Endothelial cell of umbilical vein (primary cell): ENCODE results near the gene SPACA4. TPM values are rescaled to one million over a fixed set of nuclear protein-coding genes. Genes with fewer than 3 reads are reported as not detected.

ENCODE experiments used
- BruUV-seq: library from RNA; stranded (reverse); fragments of 400-500 nt; replicated peaks from 2 replicates; lab custom pipeline; 2021; lab: Mats Ljungman, UMichigan
- CTCF ChIA-PET: fragments of 300-600, 350-600 bp; sonication (Branson Sonifier 250); formaldehyde crosslinking; loops from one replicate; lab custom pipeline; 2021; ENCODE audit warnings: antibody characterized with exemption, inconsistent platforms; lab: Charles Lee
- POLR2A ChIA-PET: fragments of 300-600, 350-600 bp; sonication (Branson Sonifier 250); formaldehyde crosslinking; loops from one replicate; lab custom pipeline; 2021; ENCODE audit warnings: antibody characterized with exemption, inconsistent platforms; lab: Charles Lee
- DNase-seq: peaks from one replicate; pipeline ENCODE4 v3.0.0-alpha.2; 2011; ENCODE audit warnings: low read depth, low spot score
- FAIRE-seq: peaks from 2 replicates; lab custom pipeline; 2011; peaks lifted over from hg19 to GRCh38; lab: Jason Lieb, UNC
- H2AFZ ChIP-seq: 2 replicates; pipeline ENCODE4 v1.6.0; 2012; ENCODE audit warnings: low read depth, low read length, control low read depth, inconsistent platforms
- H3K27ac ChIP-seq: 2 replicates; pipeline ENCODE4 v1.5.1; 2011; ENCODE audit warnings: low read depth, mild to moderate bottlenecking, control low read depth, low read length, moderate library complexity; ENCODE audit not compliant: insufficient read depth
- H3K27me3 ChIP-seq, 2 experiments: 2 replicates each; pipeline versions ENCODE4 v1.6.0 to v1.6.1; 2011; ENCODE audit warnings: low read length in 2 of 2, mixed read lengths in 1 of 2; ENCODE audit not compliant: control insufficient read depth in 2 of 2, insufficient read depth in 2 of 2
- H3K36me3 ChIP-seq, 2 experiments: 2 replicates in 1 of 2; 3 replicates in 1 of 2; pipeline ENCODE4 v1.5.1; 2011; ENCODE audit warnings: low read length in 2 of 2, mild to moderate bottlenecking in 1 of 2, moderate library complexity in 1 of 2; ENCODE audit not compliant: control insufficient read depth in 2 of 2, insufficient read depth in 2 of 2; ENCODE audit errors: extremely low read depth in 1 of 2
- H3K4me1 ChIP-seq: 3 replicates; pipeline ENCODE4 v1.5.1; 2011; ENCODE audit warnings: mild to moderate bottlenecking, low read length; ENCODE audit not compliant: control insufficient read depth, insufficient read depth; ENCODE audit errors: extremely low read depth
- H3K4me2 ChIP-seq: 2 replicates; pipeline ENCODE4 v1.6.1; 2011; ENCODE audit warnings: low read length, control low read depth, mixed read lengths; ENCODE audit not compliant: insufficient read depth
- H3K4me3 ChIP-seq, 3 experiments: fragments of 200-600 bp in 1 of 3; sonication (generic), shearing (Covaris generic) in 1 of 3; replicated peaks in 1 of 3; 2 replicates each; pipeline ENCODE4 v1.5.1; 2011 to 2016; ENCODE audit warnings: control low read depth in 3 of 3, low read length in 3 of 3, mild to moderate bottlenecking in 2 of 3, inconsistent platforms in 1 of 3, low read depth in 1 of 3, moderate library complexity in 1 of 3; ENCODE audit not compliant: insufficient read depth in 1 of 3
- H3K79me2 ChIP-seq: 2 replicates; pipeline ENCODE4 v1.6.0; 2012; ENCODE audit warnings: low read length, inconsistent platforms; ENCODE audit not compliant: control insufficient read depth, insufficient read depth
- H3K9ac ChIP-seq: replicated peaks from 2 replicates; pipeline ENCODE3; 2011; ENCODE audit warnings: low read length, control low read depth; ENCODE audit not compliant: insufficient read depth; ENCODE audit errors: extremely low read depth
- H3K9me1 ChIP-seq: replicated peaks from 3 replicates; pipeline ENCODE4 v1.6.0; 2011; ENCODE audit warnings: mild to moderate bottlenecking, low read length; ENCODE audit not compliant: control insufficient read depth, insufficient read depth; ENCODE audit errors: extremely low read depth
- H3K9me3 ChIP-seq: replicated peaks from 2 replicates; pipeline ENCODE4 v1.5.1; 2012; ENCODE audit warnings: low read length, inconsistent platforms; ENCODE audit not compliant: control insufficient read depth, insufficient read depth
- H4K20me1 ChIP-seq: replicated peaks from 2 replicates; pipeline ENCODE3; 2011; ENCODE audit warnings: mild to moderate bottlenecking, low read length; ENCODE audit not compliant: control insufficient read depth, insufficient read depth; ENCODE audit errors: extremely low read depth
- EZH2 ChIP-seq: IDR thresholded peaks from 2 replicates; pipeline ENCODE4 v1.6.1; 2012; ENCODE audit warnings: borderline replicate concordance, low read depth, mild to moderate bottlenecking, moderate library complexity, low read length, inconsistent platforms; ENCODE audit not compliant: severe bottlenecking
- FOS ChIP-seq: IDR thresholded peaks from 2 replicates; pipeline ENCODE4 v1.6.1; 2011; ENCODE audit warnings: mild to moderate bottlenecking, low read length, moderate library complexity, borderline replicate concordance; ENCODE audit not compliant: insufficient read depth
- GATA2 ChIP-seq: IDR thresholded peaks from 2 replicates; pipeline ENCODE4 v1.7.0; 2011; ENCODE audit warnings: low read depth, mild to moderate bottlenecking, moderate library complexity, mixed read lengths, low read length; ENCODE audit not compliant: insufficient read length, insufficient read depth
- JUN ChIP-seq: IDR thresholded peaks from 2 replicates; pipeline ENCODE4 v1.6.1; 2011; ENCODE audit warnings: borderline replicate concordance, low read depth; ENCODE audit not compliant: insufficient read length, insufficient read depth
- MYC ChIP-seq: IDR thresholded peaks from one replicate; pipeline ENCODE4 v1.6.1; 2011; ENCODE audit warnings: mild to moderate bottlenecking, low read depth, low read length
- POLR2A ChIP-seq: IDR thresholded peaks from 2 replicates; pipeline ENCODE4 v1.6.1; 2012; ENCODE audit warnings: low read depth, mild to moderate bottlenecking, control low read depth, low read length
- POLR2AphosphoS5 ChIP-seq: IDR thresholded peaks from 2 replicates; pipeline ENCODE4 v1.6.1; 2012; ENCODE audit warnings: low read depth, mild to moderate bottlenecking, control low read depth, low read length, moderate library complexity; ENCODE audit not compliant: insufficient read depth
- dilution Hi-C: fragments of 300-500 bp; cut with MboI; formaldehyde crosslinking; loops from one replicate; pipeline ENCODE4 v1.15.0; 2019; ENCODE audit warnings: low sequenced_read_pairs; ENCODE audit not compliant: extremely low pct_ligation_motif_present
- intact Hi-C: fragments of 100-400 bp; cut with micrococcal nuclease; formaldehyde crosslinking; loops from one replicate; pipeline ENCODE4 v1.10.0; 2022
- polyA plus RNA-seq, 4 experiments: library from polyadenylated mRNA; depleted of rRNA in 3 of 4; stranded (reverse) in 3 of 4; unstranded in 1 of 4; fragments of >200 nt; gene quantifications; 2 replicates each; pipeline versions ENCODE4 v1.2.1 to v1.2.3, GENCODE V29; 2011 to 2012; ENCODE audit warnings: missing spikeins in 1 of 4
- total RNA-seq: library from RNA; stranded (reverse); gene quantifications from 2 replicates; pipeline ENCODE4 v1.2.3, GENCODE V29; 2021
- TF ChIP-seq, protein P1 (sequence below), 2 donors: IDR thresholded peaks; 1 replicate in 1 of 2; 2 replicates in 1 of 2; pipeline ENCODE4 v1.5.1; 2011; ENCODE audit warnings: low read length in 2 of 2, mild to moderate bottlenecking in 2 of 2, moderate library complexity in 2 of 2, control low read depth in 1 of 2, inconsistent platforms in 1 of 2, low read depth in 1 of 2; ENCODE audit not compliant: insufficient read depth in 1 of 2; ENCODE audit errors: extremely low read depth in 1 of 2
- TF ChIP-seq, protein P2 (sequence below): IDR thresholded peaks from 2 replicates; pipeline ENCODE4 v1.6.1; 2011; ENCODE audit not compliant: insufficient read depth, insufficient read length

Gene SPACA4
- total and polyA plus RNA-seq, 2 donors (not counting 3 experiments of a cell fraction or from before 2014, with no cell fraction given), result not detected

DNA sequence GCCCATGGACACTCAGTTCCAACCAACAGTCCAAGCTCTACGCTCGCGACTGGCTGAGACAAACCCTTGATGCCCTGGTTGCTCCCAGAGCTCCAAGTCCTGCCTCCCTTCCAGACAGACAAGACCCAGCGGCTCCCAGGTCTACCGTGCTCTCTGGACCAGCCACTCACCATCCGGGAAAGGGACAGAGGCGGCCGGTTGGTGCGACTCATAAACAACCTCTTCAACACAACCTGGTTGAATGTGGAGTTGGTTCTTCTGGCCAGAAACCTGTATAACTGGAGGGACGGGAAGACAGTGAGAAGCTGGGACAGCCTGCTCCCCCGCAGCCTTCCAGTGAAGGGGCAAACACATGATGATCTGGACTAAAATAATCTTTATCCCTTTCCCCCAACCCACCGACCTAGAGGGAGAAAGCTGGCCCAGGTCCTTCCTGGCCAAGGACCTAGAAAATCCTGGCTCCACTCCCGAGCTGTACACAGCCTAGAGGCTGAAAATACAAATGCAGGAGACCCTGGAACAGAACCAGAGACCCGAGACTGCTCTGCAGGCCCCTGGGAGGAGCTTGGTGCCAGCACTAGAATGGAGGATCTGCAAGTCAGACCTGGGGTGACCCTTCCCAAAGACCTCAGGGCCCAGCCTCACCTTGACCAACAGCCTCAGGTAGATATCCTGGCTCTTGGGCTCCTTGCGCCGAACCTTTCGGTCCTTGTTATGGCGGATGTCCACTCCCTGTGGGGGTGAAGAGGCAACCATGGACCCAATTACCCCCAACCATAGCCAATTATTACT, 10.8 kb downstream of the SPACA4 start:
- H3K4me2 ChIP-seq, result peak overlapping the region; percentile 99
- H3K4me3 ChIP-seq, result peak overlapping the region; percentile 85 to 99 (median 96)
- H3K4me1 ChIP-seq, result peaks cover 25% of the 10 kb centered on the region
- no peak for FAIRE-seq
- no TSS peak for BruUV-seq
- H3K27me3 ChIP-seq, result no peaks in the 10 kb centered on the region
- H3K9me3 ChIP-seq, result no peaks in the 10 kb centered on the region
- peaks cover 38% of the 10 kb centered on the region for H3K79me2 ChIP-seq
- H3K9ac ChIP-seq, result peak overlapping the region; percentile 99
- no peaks in the 10 kb centered on the region for H3K9me1 ChIP-seq
- H2AFZ ChIP-seq, result no peak overlapping the region
- DNase-seq, result no peak
- POLR2A ChIA-PET, result interaction anchor here (0.6 to 0.7 kb wide), 2 partner anchors 8 to 1761 kb away, joined by 4 to 6 read pairs; no protein-coding TSS in a partner anchor
- peaks cover 19 to 24% of the 10 kb centered on the region in 2 experiments for H3K36me3 ChIP-seq
- dilution Hi-C loops, result no loop called here
- CTCF ChIA-PET, result interaction anchor here (0.6 to 2.0 kb wide), 5 partner anchors 13 to 293 kb away, joined by 3 to 9 read pairs (median 5); no protein-coding TSS in a partner anchor
- no peaks in the 10 kb centered on the region for H4K20me1 ChIP-seq
- TF ChIP-seq, protein P1, sequence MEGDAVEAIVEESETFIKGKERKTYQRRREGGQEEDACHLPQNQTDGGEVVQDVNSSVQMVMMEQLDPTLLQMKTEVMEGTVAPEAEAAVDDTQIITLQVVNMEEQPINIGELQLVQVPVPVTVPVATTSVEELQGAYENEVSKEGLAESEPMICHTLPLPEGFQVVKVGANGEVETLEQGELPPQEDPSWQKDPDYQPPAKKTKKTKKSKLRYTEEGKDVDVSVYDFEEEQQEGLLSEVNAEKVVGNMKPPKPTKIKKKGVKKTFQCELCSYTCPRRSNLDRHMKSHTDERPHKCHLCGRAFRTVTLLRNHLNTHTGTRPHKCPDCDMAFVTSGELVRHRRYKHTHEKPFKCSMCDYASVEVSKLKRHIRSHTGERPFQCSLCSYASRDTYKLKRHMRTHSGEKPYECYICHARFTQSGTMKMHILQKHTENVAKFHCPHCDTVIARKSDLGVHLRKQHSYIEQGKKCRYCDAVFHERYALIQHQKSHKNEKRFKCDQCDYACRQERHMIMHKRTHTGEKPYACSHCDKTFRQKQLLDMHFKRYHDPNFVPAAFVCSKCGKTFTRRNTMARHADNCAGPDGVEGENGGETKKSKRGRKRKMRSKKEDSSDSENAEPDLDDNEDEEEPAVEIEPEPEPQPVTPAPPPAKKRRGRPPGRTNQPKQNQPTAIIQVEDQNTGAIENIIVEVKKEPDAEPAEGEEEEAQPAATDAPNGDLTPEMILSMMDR (IDR thresholded peaks at IDR 0.05; ENCODE audit: extremely low read depth in 1 of 2, insufficient read depth in 1 of 2, low read depth in 1 of 2, low read length in 2 of 2), result peak in 1 of 2 donors; percentile 1
- TF ChIP-seq MYC, result no peak
- TF ChIP-seq, protein P2, sequence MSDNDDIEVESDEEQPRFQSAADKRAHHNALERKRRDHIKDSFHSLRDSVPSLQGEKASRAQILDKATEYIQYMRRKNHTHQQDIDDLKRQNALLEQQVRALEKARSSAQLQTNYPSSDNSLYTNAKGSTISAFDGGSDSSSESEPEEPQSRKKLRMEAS, result no peak
- no peak for TF ChIP-seq FOS
- no peak for TF ChIP-seq JUN
- no peak for TF ChIP-seq GATA2
- TF ChIP-seq POLR2A, result peak; percentile 29
- TF ChIP-seq POLR2AphosphoS5, result no peak
- TF ChIP-seq EZH2, result no peak
- intact Hi-C loops, result no loop called here
- peak overlapping the region; percentile 26 for H3K27ac ChIP-seq
